GDM1 (cell line): Measurements from ENCODE around the gene RNU5D-1.
"Not testable (repeated sequence)": the region's sequence is repeated elsewhere in the genome, so short reads cannot be mapped to it uniquely, and the experiment has no call there.

ENCODE experiments used
- DNase-seq: peaks from one replicate; lab custom pipeline; 2025; lab: John Stamatoyannopoulos, UW

Gene RNU5D-1

DNA sequence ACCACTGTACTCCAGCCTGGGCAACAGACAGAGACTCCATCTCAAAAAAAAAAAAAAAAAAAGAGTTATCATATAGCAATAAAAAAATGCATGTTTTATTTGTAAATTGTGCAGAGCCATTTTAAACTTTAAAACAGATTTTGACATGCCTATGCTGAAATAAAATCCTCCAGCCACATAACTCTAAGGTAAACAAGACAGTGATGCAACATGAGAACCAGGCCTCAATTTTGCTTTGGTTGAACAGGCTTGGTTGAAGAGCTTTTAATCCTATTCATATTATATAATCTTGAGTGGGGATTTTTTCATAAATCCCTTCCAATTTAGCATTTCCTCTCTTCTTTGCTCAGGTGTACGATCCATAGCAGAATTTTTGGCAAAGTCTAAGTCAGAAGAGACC is 30.4 kb downstream of the RNU5D-1 start:
- no peak for DNase-seq

DNA sequence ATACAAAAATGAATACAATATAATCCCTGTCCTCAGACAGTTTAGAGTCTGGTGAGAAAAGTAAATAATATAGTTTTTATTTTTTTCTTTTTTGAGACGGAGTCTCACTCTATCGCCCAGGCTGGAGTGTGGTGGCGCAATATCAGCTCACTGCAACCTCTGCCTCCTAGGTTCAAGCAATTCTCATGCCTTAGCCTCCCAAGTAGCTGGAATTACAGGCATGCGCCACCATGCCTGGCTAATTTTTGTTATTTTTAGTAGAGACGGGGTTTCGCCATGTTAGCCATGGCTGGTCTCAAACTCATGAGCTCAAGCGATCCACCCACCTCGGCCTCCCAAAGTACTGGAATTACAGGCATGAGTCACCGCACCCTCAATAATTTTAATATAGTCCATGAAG is 31.6 kb downstream of the RNU5D-1 start:
- DNase-seq: not testable (repeated sequence)

DNA sequence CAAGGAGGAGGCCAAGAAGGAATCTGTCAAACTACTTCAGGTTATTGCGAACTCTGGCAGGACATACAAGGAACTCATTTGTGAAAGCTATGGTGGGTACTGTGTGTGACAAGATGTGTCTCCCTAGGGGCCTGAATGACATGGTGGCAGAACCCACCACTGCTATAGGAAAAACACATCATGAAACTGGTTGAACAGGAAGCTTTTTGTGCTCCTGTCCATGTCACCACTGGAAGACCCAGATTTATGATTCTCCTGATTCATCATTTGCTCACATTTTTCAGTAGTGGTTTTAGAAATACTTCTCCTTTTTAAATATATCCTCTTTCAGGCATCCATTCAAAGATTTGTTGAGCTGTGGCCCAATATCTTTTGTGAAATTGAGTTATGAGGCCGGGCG is 32.8 kb downstream of the RNU5D-1 start:
- no peak for DNase-seq

GRCh38 chr1:44696789-44697345 is 34.1 kb downstream of the RNU5D-1 start:
- DNase-seq: peak; percentile 42

GRCh38 chr1:44696101-44696500 is 34.9 kb downstream of the RNU5D-1 start:
- DNase-seq: no peak

GRCh38 chr1:44695671-44696070 is 35.3 kb downstream of the RNU5D-1 start:
- no peak for DNase-seq

DNA sequence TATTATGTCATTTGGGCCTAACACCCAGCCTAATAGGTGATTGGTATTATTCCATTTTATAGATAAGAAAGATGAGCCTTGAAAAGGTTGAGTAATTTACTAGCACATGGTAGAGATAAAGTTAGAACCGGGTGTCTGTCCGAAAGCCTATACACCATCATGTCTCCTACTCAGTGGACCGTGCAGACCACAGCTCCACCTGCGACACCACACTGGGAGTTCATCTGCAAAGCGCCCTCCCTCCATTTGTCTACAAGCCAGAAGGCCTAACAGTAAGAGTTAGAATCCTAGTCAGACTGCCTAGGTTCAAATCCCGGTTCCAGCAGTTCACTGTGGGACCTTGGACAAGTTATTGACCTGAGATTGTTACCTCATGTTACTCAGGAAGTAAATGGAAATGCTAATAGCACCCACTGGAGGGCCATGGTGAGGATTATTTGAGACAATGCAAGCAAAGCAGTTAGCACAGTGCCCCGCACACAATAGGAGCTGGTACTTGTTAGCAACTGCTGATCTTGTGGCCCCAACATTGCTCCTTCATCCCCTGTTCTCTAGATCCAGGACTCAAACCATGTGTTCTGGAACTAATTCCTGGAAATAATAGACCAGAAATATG is 36.0 kb downstream of the RNU5D-1 start:
- DNase-seq: no peak

- no peak for DNase-seq
Observed at GRCh38 chr1:44693900-44694299, 37.1 kb downstream of the RNU5D-1 start.

GRCh38 chr1:44693159-44693558 is 37.8 kb downstream of the RNU5D-1 start:
- DNase-seq: no peak

DNA sequence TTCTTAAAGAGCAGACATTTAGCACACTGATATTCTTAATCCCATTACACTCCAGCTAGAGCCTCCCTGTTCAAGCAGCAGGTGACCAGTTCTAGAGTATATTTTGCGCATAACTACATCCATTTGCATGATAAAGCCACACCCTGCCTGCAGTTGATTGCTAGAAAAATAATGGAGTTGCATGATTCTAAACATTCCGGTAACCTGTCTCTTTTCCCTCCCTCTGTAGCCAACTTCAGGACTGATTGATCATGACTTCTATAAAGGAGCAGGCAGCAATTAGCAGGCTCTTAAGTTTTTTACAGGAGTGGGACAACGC is 41.6 kb downstream of the RNU5D-1 start:
- DNase-seq: no peak

DNA sequence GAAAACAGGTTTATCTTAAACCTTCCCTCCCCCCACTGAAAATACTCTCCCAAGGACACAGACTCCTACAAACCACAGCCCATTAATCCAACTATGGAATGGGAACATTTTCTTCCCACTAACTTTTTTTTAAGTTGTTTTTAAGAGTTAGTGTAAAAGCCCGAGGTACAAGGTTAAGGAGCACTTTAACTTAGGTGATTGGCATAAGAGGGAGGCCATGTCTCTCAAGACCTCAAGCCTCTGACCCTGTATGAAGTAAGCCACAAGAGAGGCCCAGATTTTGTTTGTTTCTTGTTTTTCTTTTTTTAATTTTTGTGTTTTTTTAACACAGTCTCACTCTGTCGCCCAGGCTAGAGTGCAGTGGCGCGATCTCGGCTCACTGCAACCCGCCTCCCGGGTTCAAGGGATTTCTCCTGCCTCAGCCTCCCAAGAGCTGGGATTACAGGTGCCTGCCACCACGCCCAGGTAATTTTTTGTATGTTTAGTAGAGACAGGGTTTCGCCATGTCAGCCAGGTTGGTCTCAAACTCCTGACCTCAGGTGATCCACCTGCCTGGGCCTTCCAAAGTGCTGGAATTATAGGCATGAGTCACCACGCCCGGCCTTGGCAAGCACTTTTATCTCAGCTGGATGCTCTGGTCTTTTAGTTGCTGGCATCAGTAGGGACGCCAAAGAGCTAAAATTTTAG is 42.1 kb downstream of the RNU5D-1 start:
- no peak for DNase-seq

- DNase-seq: no peak
Observed at GRCh38 chr1:44685881-44686280, 45.1 kb downstream of the RNU5D-1 start.

- no peak for DNase-seq
Observed at GRCh38 chr1:44685218-44685617, 45.8 kb downstream of the RNU5D-1 start.

DNA sequence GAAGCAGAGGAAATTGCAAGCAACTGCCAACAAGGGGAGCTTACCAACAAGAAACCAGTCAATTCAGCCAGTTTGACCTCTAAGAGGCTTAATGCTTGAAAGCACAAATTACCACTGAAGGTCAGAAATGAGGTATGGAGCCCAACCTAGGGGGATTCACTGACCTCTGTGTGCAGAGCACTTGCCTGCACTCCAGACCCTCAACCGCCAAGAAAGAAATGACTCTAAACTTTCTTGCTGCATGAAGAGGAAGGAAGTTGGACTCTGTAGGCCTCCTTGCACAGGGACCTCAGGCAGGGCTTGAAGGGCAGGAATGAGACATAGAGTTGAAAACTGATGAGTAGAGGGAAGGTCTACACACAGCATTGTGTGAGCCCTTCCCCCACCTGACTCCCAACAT is 46.4 kb downstream of the RNU5D-1 start:
- peak; percentile 69 for DNase-seq

- DNase-seq: no peak
Observed at GRCh38 chr1:44682883-44683265, 48.1 kb downstream of the RNU5D-1 start.

DNA sequence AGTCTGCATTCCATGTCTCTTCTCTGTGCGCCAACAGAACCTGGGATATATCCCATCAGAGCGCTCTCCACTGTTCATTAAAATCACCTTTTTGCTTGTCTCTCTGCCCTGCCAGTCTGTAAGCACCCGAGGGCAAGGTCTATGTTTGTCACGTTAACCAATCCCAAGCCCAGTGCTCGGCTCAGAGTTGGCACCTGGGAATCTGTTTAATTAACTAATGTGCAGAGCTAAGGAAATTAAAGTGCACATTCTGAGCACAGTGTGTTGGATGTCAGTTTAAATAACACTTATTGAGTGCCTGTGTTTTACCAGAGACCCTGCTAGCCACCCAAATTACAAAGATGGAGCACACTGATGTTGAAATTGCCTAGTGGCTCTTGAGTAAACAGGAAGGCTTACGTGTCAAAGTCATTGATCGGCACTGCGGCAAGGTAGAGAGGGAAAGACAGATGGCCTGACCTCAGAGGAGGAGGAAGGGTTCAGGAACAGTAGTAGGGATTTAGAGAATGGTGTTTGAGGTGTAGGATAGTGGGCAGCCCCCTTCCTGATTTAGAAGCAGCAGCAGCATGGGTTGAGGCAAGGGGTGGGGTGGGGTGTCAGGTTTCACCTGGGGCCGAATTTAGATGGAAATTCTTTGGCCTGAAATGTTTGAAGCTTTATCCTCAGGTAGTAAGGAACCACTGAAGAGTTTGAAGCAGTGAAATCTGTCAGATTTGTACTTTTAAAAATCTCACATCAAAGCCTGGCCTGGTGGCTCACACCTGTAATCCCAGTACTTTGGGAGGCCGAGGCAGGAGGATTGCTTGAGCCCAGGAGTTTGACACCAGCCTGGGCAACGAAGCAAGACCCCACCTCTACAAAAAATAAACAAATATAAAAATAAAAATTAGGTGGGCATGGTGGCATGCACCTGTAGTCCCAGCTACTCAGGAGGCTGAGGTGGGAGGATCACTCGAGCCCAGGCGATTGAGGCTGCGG is 48.8 kb downstream of the RNU5D-1 start:
- no peak for DNase-seq
